ENCODE data around the gene MEDAG. TPM values are rescaled to one million over a fixed set of nuclear protein-coding genes. Genes with fewer than 3 reads are reported as not detected.
A peak's percentile ranks its signal among the peaks of the same experiment; 100 is the strongest.

The MEDAG gene
- total RNA-seq, 8 experiments from 2014 or later: 0.14 to 6.8 (median 0.19) TPM; not detected in 5

DNA sequence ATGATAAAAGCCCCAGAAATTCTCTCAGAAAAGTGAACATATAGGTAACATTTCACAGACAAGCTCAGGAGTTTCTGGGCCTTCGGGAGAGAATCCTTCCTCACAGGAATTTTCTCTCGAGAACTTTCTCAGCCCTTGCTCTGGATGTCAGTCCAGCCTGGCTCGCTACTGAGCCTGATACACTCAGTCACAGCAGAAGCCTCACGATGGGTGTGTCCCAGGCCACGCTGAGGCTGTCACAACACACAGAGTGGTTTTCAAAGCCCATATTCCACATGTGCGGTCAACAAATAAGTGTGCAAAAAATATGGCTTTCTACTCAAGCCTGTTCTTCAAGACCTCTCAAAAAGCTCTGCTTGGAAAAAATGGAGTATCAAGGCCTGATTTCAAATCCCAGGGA, 31.5 kb upstream of the MEDAG start:
- H3K27ac ChIP-seq: no peak overlapping the region
- 20 to 100% (median 70%) methylated on average over 1 to 5 of the region's 6 CpGs; no CpG with 5 or more reads in 2 of the 10 experiments for WGBS, 10 experiments
- in situ Hi-C loops (cut with MboI; ENCODE audit: low pct_unique_long_range_greater_than_20kb in 2 of 9, low sequenced_read_pairs in 9 of 9, unreplicated experiment in 9 of 9): loop anchor here in 1 of 9 experiments (25.0 kb wide), 1 partner anchor 163 kb away; no protein-coding TSS in a partner anchor
- no peak overlapping the region for H3K4me3 ChIP-seq
- H3K4me1 ChIP-seq (replicated peaks in 1 of 2): peaks cover 39 to 48% of the 10 kb centered on the region in 2 donors
- no peak for ATAC-seq (replicated peaks in 6 of 8)

- no peak overlapping the region for H3K27ac ChIP-seq
- no peak overlapping the region for H3K4me3 ChIP-seq
- peak in 2 of 8 experiments; percentile 14 to 29 for ATAC-seq (replicated peaks in 6 of 8)
- in situ Hi-C loops (cut with MboI; ENCODE audit: low pct_unique_long_range_greater_than_20kb in 2 of 9, low sequenced_read_pairs in 9 of 9, unreplicated experiment in 9 of 9): no loop called here
- WGBS, 10 experiments: 0 to 86% (median 33%) methylated on average over 1 of the region's 1 CpG; no CpG with 5 or more reads in 1 of the 10 experiments
- peaks cover 28 to 37% of the 10 kb centered on the region in 2 donors for H3K4me1 ChIP-seq (replicated peaks in 1 of 2)
Observed at GRCh38 chr13:30877335-30877734, 28.7 kb upstream of the MEDAG start.

DNA sequence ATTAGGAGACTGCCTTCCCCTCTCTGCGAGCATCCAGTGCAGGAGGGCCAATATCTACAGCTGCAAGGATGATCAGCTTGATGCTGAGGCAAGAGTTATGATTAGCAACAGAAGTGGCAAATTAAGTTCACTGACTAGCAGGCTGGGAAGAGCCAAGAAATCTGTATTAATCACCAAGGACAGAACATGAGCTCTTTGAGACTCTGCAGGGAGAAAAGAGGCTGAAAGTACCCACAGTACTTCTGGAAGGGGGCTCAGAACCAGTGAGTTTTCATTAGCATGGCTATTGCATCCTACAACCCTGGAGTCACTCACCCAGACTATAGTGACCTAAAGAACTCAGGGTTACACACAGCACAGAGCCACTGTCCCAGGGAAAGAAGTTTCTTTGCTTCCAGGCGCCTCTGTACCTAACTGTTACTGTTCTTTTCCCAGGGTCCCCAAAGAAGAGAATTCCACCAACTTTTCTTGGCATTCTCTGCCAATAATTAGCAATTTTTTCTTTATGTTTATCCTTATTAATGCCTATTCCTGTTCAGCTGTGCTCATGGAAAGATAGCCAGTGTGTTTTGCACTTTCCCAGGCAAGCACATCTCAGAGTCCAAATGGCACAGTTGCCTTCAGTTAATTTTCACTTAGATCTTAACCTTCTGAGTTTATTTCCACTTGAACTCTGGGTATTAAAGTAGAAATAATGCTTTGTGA, 25.8 kb upstream of the MEDAG start:
- H3K4me1 ChIP-seq (replicated peaks in 1 of 2): peaks cover 15 to 16% of the 10 kb centered on the region in 2 donors
- 0 to 100% (median 33%) methylated on average over 1 to 2 of the region's 2 CpGs; no CpG with 5 or more reads in 3 of the 10 experiments for WGBS, 10 experiments
- no peak overlapping the region for H3K4me3 ChIP-seq
- H3K27ac ChIP-seq: no peak overlapping the region
- ATAC-seq (replicated peaks in 6 of 8): peak in 3 of 8 experiments; percentile 10 to 35 (median 26)
- in situ Hi-C loops (cut with MboI; ENCODE audit: low pct_unique_long_range_greater_than_20kb in 2 of 9, low sequenced_read_pairs in 9 of 9, unreplicated experiment in 9 of 9): no loop called here

DNA sequence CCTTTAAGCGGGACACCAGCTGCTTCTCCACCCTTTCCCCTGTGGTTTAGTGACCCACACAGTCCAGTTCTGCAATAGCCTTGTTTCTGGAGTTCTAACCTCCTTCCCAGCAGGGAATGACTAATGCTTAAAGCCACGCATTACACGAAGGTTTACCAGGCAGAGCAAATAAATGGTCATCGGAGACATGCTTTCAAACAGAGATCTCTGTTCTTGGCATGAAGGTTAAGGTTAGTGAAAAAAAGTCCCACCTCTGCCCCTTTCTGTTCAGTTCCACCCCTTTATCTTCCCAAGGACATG, 25.3 kb upstream of the MEDAG start:
- Histone ChIP-seq H3K4me1 (replicated peaks in 1 of 2) (peaks cover 15 to 16% of the 10 kb centered on the region in 2 donors), H3K4me3 (no peak overlapping the region), H3K27ac (no peak overlapping the region)
- ATAC-seq (replicated peaks in 6 of 8): peak in 6 of 8 experiments; percentile 23 to 95 (median 54)
- in situ Hi-C loops (cut with MboI; ENCODE audit: low pct_unique_long_range_greater_than_20kb in 2 of 9, low sequenced_read_pairs in 9 of 9, unreplicated experiment in 9 of 9): no loop called here
- 0 to 80% (median 62%) methylated on average over 1 to 4 of the region's 4 CpGs; no CpG with 5 or more reads in 2 of the 10 experiments for WGBS, 10 experiments

DNA sequence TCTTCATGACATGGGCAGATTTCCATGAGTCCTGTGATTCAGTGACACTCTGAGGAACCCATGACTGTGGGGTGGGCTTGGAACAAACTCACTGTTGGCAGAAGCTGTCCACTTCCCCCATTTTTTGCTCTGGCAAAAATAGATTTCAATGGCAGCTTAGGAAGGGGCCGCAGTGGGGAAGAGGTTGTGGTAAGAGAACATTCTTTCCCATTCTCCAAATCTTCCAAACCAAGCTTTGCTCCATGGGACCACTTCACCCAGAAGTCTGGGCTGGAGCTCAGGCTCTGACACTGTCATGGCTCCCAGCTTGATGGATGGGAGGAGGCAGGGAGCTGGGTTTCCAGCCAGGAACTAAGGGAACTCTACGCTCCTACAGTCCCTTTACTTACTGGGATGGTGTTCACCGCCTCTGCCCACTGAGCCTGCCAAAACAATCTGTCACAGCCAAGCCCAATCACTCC, 24.9 kb upstream of the MEDAG start:
- 0 to 100% (median 90%) methylated on average over 1 to 3 of the region's 3 CpGs; no CpG with 5 or more reads in 4 of the 10 experiments for WGBS, 10 experiments
- in situ Hi-C loops (cut with MboI; ENCODE audit: low pct_unique_long_range_greater_than_20kb in 2 of 9, low sequenced_read_pairs in 9 of 9, unreplicated experiment in 9 of 9): no loop called here
- no peak overlapping the region for H3K27ac ChIP-seq
- no peak overlapping the region for H3K4me3 ChIP-seq
- peaks cover 15 to 16% of the 10 kb centered on the region in 2 donors for H3K4me1 ChIP-seq (replicated peaks in 1 of 2)
- peak in 2 of 8 experiments; percentile 10 to 33 for ATAC-seq (replicated peaks in 6 of 8)

DNA sequence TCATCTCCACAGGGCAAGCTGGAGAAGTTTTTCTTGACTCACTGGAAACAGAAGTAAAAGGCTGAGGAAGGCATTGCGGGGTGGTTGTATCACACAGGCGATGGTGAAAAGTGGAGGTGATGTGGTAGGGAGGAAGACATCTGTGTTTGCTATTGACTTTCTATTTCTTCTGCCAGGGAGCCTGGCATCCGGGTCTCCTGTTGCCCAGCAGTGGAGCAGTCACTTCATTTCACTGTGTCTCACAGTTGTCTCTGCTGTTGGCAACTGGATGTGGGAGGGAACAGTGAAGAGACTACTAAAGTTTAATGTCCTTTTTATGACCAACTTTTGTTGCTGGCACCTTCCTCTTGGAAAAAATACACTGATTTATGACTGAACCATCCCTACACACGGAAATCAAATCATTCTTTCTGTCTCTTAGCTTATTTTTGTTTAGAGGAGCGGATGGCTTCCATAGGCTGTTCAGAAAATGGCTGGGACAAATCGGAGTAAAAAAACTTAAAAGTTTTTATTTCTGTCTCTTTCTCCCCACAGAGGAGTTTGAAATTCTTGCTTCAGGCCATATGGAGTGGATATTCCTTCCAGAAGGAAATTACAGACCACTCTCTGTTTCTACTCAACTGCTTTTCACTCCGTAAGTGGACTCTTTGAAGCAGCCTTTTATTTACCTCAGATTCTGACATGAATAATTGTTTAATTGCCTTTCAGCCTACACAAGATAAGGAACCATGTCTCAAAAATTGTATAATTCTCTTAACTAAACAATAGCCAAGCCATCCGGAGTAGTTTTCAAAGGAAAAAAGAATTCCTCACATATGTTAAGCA, 23.8 kb upstream of the MEDAG start:
- H3K27ac ChIP-seq: no peak overlapping the region
- peak in 1 of 8 experiments; percentile 84 for ATAC-seq (replicated peaks in 6 of 8)
- in situ Hi-C loops (cut with MboI; ENCODE audit: low pct_unique_long_range_greater_than_20kb in 2 of 9, low sequenced_read_pairs in 9 of 9, unreplicated experiment in 9 of 9): no loop called here
- 0 to 75% (median 49%) methylated on average over 2 to 8 of the region's 8 CpGs for WGBS, 10 experiments
- peaks cover 15 to 16% of the 10 kb centered on the region in 2 donors for H3K4me1 ChIP-seq (replicated peaks in 1 of 2)
- no peak overlapping the region for H3K4me3 ChIP-seq

- in situ Hi-C loops (cut with MboI; ENCODE audit: low pct_unique_long_range_greater_than_20kb in 2 of 9, low sequenced_read_pairs in 9 of 9, unreplicated experiment in 9 of 9): no loop called here
- ATAC-seq (replicated peaks in 6 of 8): no peak
- Histone ChIP-seq H3K4me1 (replicated peaks in 1 of 2) (peaks cover 15 to 16% of the 10 kb centered on the region in 2 donors), H3K4me3 (no peak overlapping the region), H3K27ac (no peak overlapping the region)
- 44 to 97% (median 63%) methylated on average over 3 to 11 of the region's 13 CpGs for WGBS, 10 experiments
Observed at GRCh38 chr13:30882996-30883766, 22.9 kb upstream of the MEDAG start.

DNA sequence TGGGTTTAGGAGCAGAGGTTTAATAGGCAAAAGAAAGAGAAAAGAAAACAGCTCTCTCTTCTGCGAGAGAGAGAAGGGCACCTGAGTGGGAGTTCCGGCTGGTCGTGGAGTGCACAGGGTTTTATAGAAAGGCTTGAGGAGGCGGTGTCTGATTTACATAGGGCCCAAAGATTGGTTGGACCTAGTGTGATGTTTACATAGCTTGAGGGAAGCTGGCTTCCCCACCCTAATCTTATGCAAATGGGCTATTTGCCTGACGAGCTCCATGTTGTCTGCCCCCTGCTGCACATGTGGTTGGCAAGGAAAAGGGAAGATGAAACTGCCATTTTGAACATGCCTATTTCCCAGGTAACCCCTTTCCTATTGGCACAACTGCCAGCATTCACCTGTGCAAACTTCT, 21.5 kb upstream of the MEDAG start:
- peak in 3 of 8 experiments; percentile 11 to 71 (median 30) for ATAC-seq (replicated peaks in 6 of 8)
- Histone ChIP-seq H3K4me3 (no peak overlapping the region), H3K4me1 (replicated peaks in 1 of 2) (peaks cover 15 to 16% of the 10 kb centered on the region in 2 donors), H3K27ac (no peak overlapping the region)
- 50 to 100% (median 84%) methylated on average over 1 to 5 of the region's 5 CpGs; no CpG with 5 or more reads in 2 of the 10 experiments for WGBS, 10 experiments
- in situ Hi-C loops (cut with MboI; ENCODE audit: low pct_unique_long_range_greater_than_20kb in 2 of 9, low sequenced_read_pairs in 9 of 9, unreplicated experiment in 9 of 9): no loop called here

DNA sequence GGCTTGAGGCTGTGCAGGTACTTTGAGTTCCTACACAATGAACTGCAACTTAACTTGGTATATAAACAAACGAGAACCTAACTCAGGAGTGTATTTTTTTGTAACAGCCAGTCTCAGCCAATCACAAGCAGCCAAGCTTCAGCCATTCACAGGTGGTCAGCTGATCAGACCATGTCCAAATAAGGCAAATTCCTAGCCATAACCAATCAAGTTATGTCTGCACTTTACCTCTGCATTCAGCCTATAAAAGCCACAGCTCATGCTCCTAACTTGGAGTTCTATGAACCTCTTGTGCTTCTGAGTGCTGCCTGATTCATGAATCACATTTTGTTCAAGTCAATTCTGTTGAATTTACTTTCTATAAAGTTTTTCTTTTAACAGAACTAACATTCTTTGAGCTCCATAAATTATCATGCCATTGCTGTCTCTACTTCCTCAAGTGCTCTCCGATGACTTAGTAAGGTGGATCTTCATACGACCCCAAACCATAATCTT, 16.8 kb upstream of the MEDAG start:
- Histone ChIP-seq H3K4me3 (no peak overlapping the region), H3K4me1 (replicated peaks in 1 of 2) (no peaks in the 10 kb centered on the region), H3K27ac (no peak overlapping the region)
- ATAC-seq (replicated peaks in 6 of 8): no peak
- in situ Hi-C loops (cut with MboI; ENCODE audit: low pct_unique_long_range_greater_than_20kb in 2 of 9, low sequenced_read_pairs in 9 of 9, unreplicated experiment in 9 of 9): no loop called here
- WGBS, 10 experiments: 0 to 100% (median 81%) methylated on average over 1 to 3 of the region's 3 CpGs; no CpG with 5 or more reads in 2 of the 10 experiments

DNA sequence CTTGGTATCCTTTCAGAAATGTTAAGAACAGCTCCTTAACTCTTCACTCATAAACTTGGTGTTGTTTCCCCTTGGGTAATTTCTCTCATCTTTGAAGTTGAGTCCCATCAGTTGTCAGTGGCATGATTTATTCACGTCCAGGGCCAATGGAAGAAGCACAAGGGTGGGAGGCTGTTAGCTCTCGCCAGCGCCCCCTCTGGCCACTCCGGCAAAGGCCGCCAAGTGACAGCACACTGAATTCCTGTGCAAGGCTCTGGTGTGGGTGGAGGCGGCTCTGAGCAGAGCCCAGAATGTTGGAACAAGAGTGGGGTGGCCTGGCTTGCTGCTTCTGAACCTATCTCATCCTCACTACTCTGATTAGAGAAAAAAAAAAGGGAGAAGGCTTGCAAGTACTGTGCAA, 13.1 kb upstream of the MEDAG start:
- WGBS, 10 experiments: 0 to 50% (median 23%) methylated on average over 1 to 4 of the region's 6 CpGs; no CpG with 5 or more reads in 2 of the 10 experiments
- in situ Hi-C loops (cut with MboI; ENCODE audit: low pct_unique_long_range_greater_than_20kb in 2 of 9, low sequenced_read_pairs in 9 of 9, unreplicated experiment in 9 of 9): no loop called here
- peak in 3 of 8 experiments; percentile 75 to 94 (median 93) for ATAC-seq (replicated peaks in 6 of 8)

DNA sequence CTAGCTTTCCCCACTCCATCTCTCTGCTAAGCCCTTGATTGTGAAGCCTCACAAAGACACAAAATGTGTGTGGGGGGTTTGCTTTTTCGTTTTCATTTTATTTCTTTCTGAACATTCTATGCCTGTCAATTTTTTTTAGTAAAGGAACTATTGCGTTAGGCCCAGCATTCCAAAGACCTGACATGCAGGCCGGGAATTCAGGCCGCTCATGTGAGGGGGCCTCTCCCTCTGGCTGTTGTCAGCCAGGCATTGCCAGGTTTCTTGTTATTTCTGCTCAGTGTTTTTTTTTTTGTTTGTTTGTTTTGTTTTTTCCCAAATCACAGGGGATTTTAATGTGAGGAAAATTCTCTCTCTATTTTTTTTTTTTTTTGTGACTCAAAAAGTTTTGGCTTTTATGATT, 10.3 kb upstream of the MEDAG start:
- H3K27ac ChIP-seq: no peak overlapping the region
- H3K4me3 ChIP-seq: no peak overlapping the region
- no peaks in the 10 kb centered on the region for H3K4me1 ChIP-seq (replicated peaks in 1 of 2)
- peak in 4 of 8 experiments; percentile 49 to 71 (median 52) for ATAC-seq (replicated peaks in 6 of 8)
- in situ Hi-C loops (cut with MboI; ENCODE audit: low pct_unique_long_range_greater_than_20kb in 2 of 9, low sequenced_read_pairs in 9 of 9, unreplicated experiment in 9 of 9): no loop called here
- WGBS, 10 experiments: 11 to 69% (median 60%) methylated on average over 2 to 4 of the region's 4 CpGs; no CpG with 5 or more reads in 1 of the 10 experiments

More for the DNA sequence above, 13.1 kb upstream of the MEDAG start:
- Histone ChIP-seq H3K27ac (no peak overlapping the region), H3K4me3 (no peak overlapping the region), H3K4me1 (replicated peaks in 1 of 2) (no peaks in the 10 kb centered on the region)

DNA sequence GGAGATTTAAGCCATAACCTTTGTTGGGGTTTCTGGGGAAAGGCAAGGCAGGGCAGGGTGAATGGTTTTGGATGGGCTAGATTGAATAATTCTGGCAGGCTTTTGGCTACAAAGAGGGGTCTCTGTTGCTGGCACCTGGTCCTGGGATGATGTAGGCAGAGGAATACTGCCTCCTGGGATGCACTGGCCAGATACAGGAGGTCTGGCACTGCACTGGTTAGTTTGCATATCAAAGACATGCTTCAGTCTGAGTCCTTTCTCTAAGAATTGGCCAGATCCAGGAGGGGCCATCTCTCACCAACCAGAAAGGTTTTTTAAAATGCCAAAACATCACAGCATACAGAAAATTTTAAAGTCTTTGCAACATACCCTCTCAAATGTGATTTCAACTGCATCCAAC, 8.0 kb upstream of the MEDAG start:
- H3K4me3 ChIP-seq: no peak overlapping the region
- H3K27ac ChIP-seq: no peak overlapping the region
- H3K4me1 ChIP-seq (replicated peaks in 1 of 2): no peaks in the 10 kb centered on the region
- in situ Hi-C loops (cut with MboI; ENCODE audit: low pct_unique_long_range_greater_than_20kb in 2 of 9, low sequenced_read_pairs in 9 of 9, unreplicated experiment in 9 of 9): no loop called here
- ATAC-seq (replicated peaks in 6 of 8): no peak
